CD14-positive monocyte (primary cell): Measurements from ENCODE around the gene MAST4. TPM values are rescaled to one million over a fixed set of nuclear protein-coding genes. Genes with fewer than 3 reads are reported as not detected.

Experiments used
- DNase-seq, 3 donors: peaks; one replicate each; pipeline ENCODE4 v3.0.0-alpha.2; 2011 to 2022
- H2AFZ ChIP-seq: 2 replicates; pipeline ENCODE4 v1.6.0; 2012; ENCODE audit warnings: mild to moderate bottlenecking, low read depth, low read length, inconsistent platforms; ENCODE audit not compliant: insufficient read depth, poor library complexity, severe bottlenecking
- H3K27ac ChIP-seq, 2 donors: 1 replicate in 1 of 2; 2 replicates in 1 of 2; pipeline ENCODE4 v1.5.1; 2012 to 2013; ENCODE audit warnings: low read length in 2 of 2, control low read depth in 1 of 2, inconsistent platforms in 1 of 2, low read depth in 1 of 2, mild to moderate bottlenecking in 1 of 2
- H3K27me3 ChIP-seq, 2 donors: one replicate each; pipeline versions ENCODE4 v1.6.0 to v1.6.1; 2011 to 2013; ENCODE audit warnings: low read length in 2 of 2; ENCODE audit not compliant: control insufficient read depth in 2 of 2, insufficient read depth in 2 of 2
- H3K36me3 ChIP-seq, 2 donors: replicated peaks in 1 of 2; 1 replicate in 1 of 2; 2 replicates in 1 of 2; pipeline versions ENCODE4 v1.5.1 to v1.6.1; 2012 to 2013; ENCODE audit warnings: low read length in 2 of 2, control low read depth in 1 of 2, inconsistent platforms in 1 of 2, mild to moderate bottlenecking in 1 of 2; ENCODE audit not compliant: insufficient read depth in 2 of 2, control insufficient read depth in 1 of 2
- H3K4me1 ChIP-seq, 2 donors: 1 replicate in 1 of 2; 2 replicates in 1 of 2; pipeline versions ENCODE4 v1.5.1 to v1.6.1; 2012 to 2013; ENCODE audit warnings: low read length in 2 of 2, control low read depth in 1 of 2, inconsistent platforms in 1 of 2, mild to moderate bottlenecking in 1 of 2, moderate library complexity in 1 of 2; ENCODE audit not compliant: insufficient read depth in 2 of 2, control insufficient read depth in 1 of 2
- H3K4me2 ChIP-seq: replicated peaks from 2 replicates; pipeline ENCODE3; 2012; ENCODE audit warnings: low read length, moderate library complexity, mild to moderate bottlenecking; ENCODE audit not compliant: poor library complexity, severe bottlenecking; ENCODE audit errors: extremely low read depth
- H3K4me3 ChIP-seq, 3 experiments: fragments of 200-600 bp in 1 of 3; sonication (generic) in 1 of 3; replicated peaks in 1 of 3; 1 replicate in 2 of 3; 2 replicates in 1 of 3; pipeline ENCODE4 v1.5.1; 2011 to 2013; ENCODE audit warnings: low read length in 3 of 3, mild to moderate bottlenecking in 3 of 3, control low read depth in 2 of 3, low read depth in 2 of 3, inconsistent platforms in 1 of 3, moderate library complexity in 1 of 3
- H3K79me2 ChIP-seq: 2 replicates; pipeline ENCODE4 v1.6.0; 2012; ENCODE audit warnings: mild to moderate bottlenecking, control low read depth, inconsistent platforms, low read length, moderate library complexity; ENCODE audit not compliant: insufficient read depth
- H3K9ac ChIP-seq: 2 replicates; pipeline ENCODE4 v1.6.0; 2017; ENCODE audit warnings: low read length, mild to moderate bottlenecking; ENCODE audit not compliant: insufficient read depth, poor library complexity, severe bottlenecking
- H3K9me3 ChIP-seq, 2 donors: replicated peaks in 1 of 2; 1 replicate in 1 of 2; 2 replicates in 1 of 2; pipeline versions ENCODE4 v1.5.1 to v1.6.1; 2012 to 2013; ENCODE audit warnings: low read length in 2 of 2, control low read depth in 1 of 2; ENCODE audit not compliant: control insufficient read depth in 1 of 2, insufficient read depth in 1 of 2
- H4K20me1 ChIP-seq: 2 replicates; pipeline ENCODE4 v1.6.0; 2012; ENCODE audit warnings: mild to moderate bottlenecking, low read length, control low read depth, moderate library complexity; ENCODE audit not compliant: insufficient read depth
- H3K27ac Mint-ChIP-seq, 7 donors: one replicate each; pipeline ENCODE4 v1.8.0; 2020; ENCODE audit warnings: mild to moderate bottlenecking in 7 of 7, mixed read lengths in 7 of 7, moderate library complexity in 6 of 7, inconsistent platforms in 2 of 7
- H3K27me3 Mint-ChIP-seq, 3 donors: one replicate each; pipeline ENCODE4 v1.8.0; 2021 to 2022; ENCODE audit warnings: low read depth in 3 of 3, mild to moderate bottlenecking in 3 of 3, mixed read lengths in 3 of 3, moderate library complexity in 3 of 3, inconsistent platforms in 1 of 3
- H3K36me3 Mint-ChIP-seq, 2 donors: one replicate each; pipeline ENCODE4 v1.8.0; 2020; ENCODE audit warnings: mixed read lengths in 2 of 2, inconsistent platforms in 1 of 2, mild to moderate bottlenecking in 1 of 2
- H3K4me1 Mint-ChIP-seq: one replicate; pipeline ENCODE4 v1.8.0; 2020; ENCODE audit warnings: mild to moderate bottlenecking, mixed read lengths
- H3K4me3 Mint-ChIP-seq, 2 donors: one replicate each; pipeline ENCODE4 v1.8.0; 2020; ENCODE audit warnings: mild to moderate bottlenecking in 2 of 2, mixed read lengths in 2 of 2, moderate library complexity in 1 of 2
- H3K9me3 Mint-ChIP-seq, 7 donors: one replicate each; pipeline ENCODE4 v1.8.0; 2020 to 2022; ENCODE audit warnings: mixed read lengths in 7 of 7, mild to moderate bottlenecking in 6 of 7, moderate library complexity in 6 of 7, inconsistent platforms in 2 of 7
- CTCF ChIP-seq: fragments of 200-600 bp; IDR thresholded peaks from one replicate; pipeline ENCODE4 v1.8.0; 2022; ENCODE audit warnings: antibody characterized with exemption, mild to moderate bottlenecking
- WGBS: methylation state at CpG from one replicate; pipeline ENCODE4 v1.1.5; 2013; ENCODE audit warnings: missing lambda C conversion rate; ENCODE audit not compliant: insufficient coverage; 5-methylcytosine and 5-hydroxymethylcytosine counted together
- intact Hi-C, 2 donors: fragments of 100-400 bp; cut with micrococcal nuclease; formaldehyde crosslinking; loops; one replicate each; pipeline versions ENCODE4 v1.15.0 to v1.15.1; 2023
- polyA plus RNA-seq, 3 donors: library from polyadenylated mRNA; depleted of rRNA in 1 of 3; unstranded in 2 of 3; stranded (reverse) in 1 of 3; fragments of 300-500 nt in 2 of 3; fragments of >200 nt in 1 of 3; fragmentation: Illumina TruSeq in 2 of 3; gene quantifications; 1 replicate in 2 of 3; 2 replicates in 1 of 3; pipeline ENCODE4 v1.2.3, GENCODE V29; 2012 to 2021

MAST4 gene
- polyA plus RNA-seq, 3 donors, result 0.03 to 0.24 TPM; not detected in 1

- no peak overlapping the region for H3K4me2 ChIP-seq
- no peak overlapping the region for H3K4me3 ChIP-seq
- WGBS, result no CpG with 5 or more reads among the region's 1 CpG
- no peaks in the 10 kb centered on the region for H3K36me3 ChIP-seq
- H3K27me3 ChIP-seq, result no peaks in the 10 kb centered on the region
- H3K4me1 ChIP-seq, result peaks cover 82 to 91% of the 10 kb centered on the region in 2 donors
- H3K36me3 Mint-ChIP-seq, result peaks cover 1 to 9% of the 10 kb centered on the region in 2 donors
- intact Hi-C loops, result no loop called here
- TF ChIP-seq CTCF, result no peak
- peak overlapping the region in 5 of 7 donors; percentile 20 to 60 (median 47) for H3K27ac Mint-ChIP-seq
- H2AFZ ChIP-seq, result no peak overlapping the region
- no peaks in the 10 kb centered on the region for H3K9me3 ChIP-seq
- H3K27ac ChIP-seq, result peak overlapping the region in 1 of 2 donors; percentile 42
- H3K4me1 Mint-ChIP-seq, result peaks cover 82% of the 10 kb centered on the region
- no peaks in the 10 kb centered on the region for H4K20me1 ChIP-seq
- DNase-seq, result no peak
- peaks cover 38% of the 10 kb centered on the region for H3K79me2 ChIP-seq
- H3K4me3 Mint-ChIP-seq, result no peak overlapping the region
- H3K27me3 Mint-ChIP-seq, result peaks cover 0 to 3% (median 1%) of the 10 kb centered on the region in 3 donors
- peaks cover 0 to 2% (median 0%) of the 10 kb centered on the region in 7 donors for H3K9me3 Mint-ChIP-seq
- no peak overlapping the region for H3K9ac ChIP-seq
These were observed 602.7 kb downstream of the MAST4 start for GRCh38 chr5:67198917-67199316.

DNA sequence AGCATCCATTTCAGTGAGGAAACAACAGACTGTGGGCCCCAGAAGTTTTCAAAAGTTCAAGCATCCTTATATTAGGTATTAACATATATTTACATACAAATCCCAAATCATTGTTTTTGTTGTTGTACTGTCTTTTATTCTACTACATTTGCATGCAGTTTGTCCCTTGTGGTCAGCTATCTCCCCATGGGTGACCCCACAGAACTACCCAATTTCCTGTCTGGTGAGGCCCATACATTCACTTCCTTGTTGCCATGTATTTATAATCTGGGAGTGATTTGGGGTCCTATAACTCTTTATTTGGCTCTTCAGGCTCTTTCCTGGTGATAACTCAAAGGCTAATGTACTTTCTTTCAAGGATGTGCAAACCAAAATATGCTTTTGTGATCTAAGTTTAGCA is 603.7 kb downstream of the MAST4 start:
- peaks cover 82% of the 10 kb centered on the region for H3K4me1 Mint-ChIP-seq
- H3K36me3 Mint-ChIP-seq, result peaks cover under 1 to 5% of the 10 kb centered on the region in 2 donors
- H3K4me3 Mint-ChIP-seq, result no peak overlapping the region
- peak overlapping the region in 2 of 7 donors; percentile 76 to 77 for H3K27ac Mint-ChIP-seq
- intact Hi-C loops, result no loop called here
- H3K9ac ChIP-seq, result no peak overlapping the region
- H3K4me3 ChIP-seq, result no peak overlapping the region
- H3K36me3 ChIP-seq, result no peaks in the 10 kb centered on the region
- peak overlapping the region in 1 of 2 donors; percentile 42 for H3K27ac ChIP-seq
- peaks cover 0 to 3% (median 1%) of the 10 kb centered on the region in 3 donors for H3K27me3 Mint-ChIP-seq
- no peaks in the 10 kb centered on the region for H3K27me3 ChIP-seq
- H3K4me2 ChIP-seq, result no peak overlapping the region
- peaks cover 82 to 91% of the 10 kb centered on the region in 2 donors for H3K4me1 ChIP-seq
- TF ChIP-seq CTCF, result no peak
- no peak overlapping the region for H2AFZ ChIP-seq
- no peaks in the 10 kb centered on the region for H3K9me3 ChIP-seq
- no peak for DNase-seq
- H4K20me1 ChIP-seq, result no peaks in the 10 kb centered on the region
- H3K79me2 ChIP-seq, result peaks cover 28% of the 10 kb centered on the region
- H3K9me3 Mint-ChIP-seq, result peaks cover 0 to 2% (median 0%) of the 10 kb centered on the region in 7 donors
